ENCODE measurements around the gene KCTD1.

The KCTD1 gene

GRCh38 chr18:26480897-26481795, 67.2 kb downstream of the KCTD1 start:
- DNase-seq (ENCODE audit: low read depth), result no peak

- DNase-seq (ENCODE audit: low read depth), result no peak
These were observed 68.7 kb downstream of the KCTD1 start for GRCh38 chr18:26479681-26480079.

GRCh38 chr18:26479065-26479680, 69.2 kb downstream of the KCTD1 start:
- no peak for DNase-seq (ENCODE audit: low read depth)

GRCh38 chr18:26477828-26478466, 70.4 kb downstream of the KCTD1 start:
- no peak for DNase-seq (ENCODE audit: low read depth)

GRCh38 chr18:26476697-26477096, 71.7 kb downstream of the KCTD1 start:
- no peak for DNase-seq (ENCODE audit: low read depth)

GRCh38 chr18:26474542-26474941, 73.8 kb downstream of the KCTD1 start:
- no peak for DNase-seq (ENCODE audit: low read depth)

GRCh38 chr18:26473672-26474071, 74.7 kb downstream of the KCTD1 start:
- no peak for DNase-seq (ENCODE audit: low read depth)

GRCh38 chr18:26471826-26472225, 76.5 kb downstream of the KCTD1 start:
- no peak for DNase-seq (ENCODE audit: low read depth)

GRCh38 chr18:26471027-26471426, 77.3 kb downstream of the KCTD1 start:
- DNase-seq (ENCODE audit: low read depth), result no peak

- DNase-seq (ENCODE audit: low read depth), result no peak
These were observed 78.2 kb downstream of the KCTD1 start for GRCh38 chr18:26470011-26470637.

- DNase-seq (ENCODE audit: low read depth), result no peak
These were observed 79.4 kb downstream of the KCTD1 start for GRCh38 chr18:26468931-26469340.

- DNase-seq (ENCODE audit: low read depth), result no peak
These were observed 82.3 kb downstream of the KCTD1 start for GRCh38 chr18:26466026-26466425.

- no peak for DNase-seq (ENCODE audit: low read depth)
These were observed 82.9 kb downstream of the KCTD1 start for GRCh38 chr18:26465431-26465830.

- no peak for DNase-seq (ENCODE audit: low read depth)
These were observed 84.0 kb downstream of the KCTD1 start for GRCh38 chr18:26464128-26465011.

- DNase-seq (ENCODE audit: low read depth), result no peak
These were observed 86.0 kb downstream of the KCTD1 start for GRCh38 chr18:26462355-26462754.

- DNase-seq (ENCODE audit: low read depth), result no peak
These were observed 86.9 kb downstream of the KCTD1 start for GRCh38 chr18:26461405-26461804.

- no peak for DNase-seq (ENCODE audit: low read depth)
These were observed 87.8 kb downstream of the KCTD1 start for GRCh38 chr18:26460449-26461091.

- DNase-seq (ENCODE audit: low read depth), result no peak
These were observed 88.5 kb downstream of the KCTD1 start for GRCh38 chr18:26459884-26460283.

- no peak for DNase-seq (ENCODE audit: low read depth)
These were observed 89.0 kb downstream of the KCTD1 start for GRCh38 chr18:26459340-26459739.

- DNase-seq (ENCODE audit: low read depth), result no peak
These were observed 89.7 kb downstream of the KCTD1 start for GRCh38 chr18:26458526-26459232.
